ENCODE results near the gene CCDC63.

The CCDC63 gene

DNA sequence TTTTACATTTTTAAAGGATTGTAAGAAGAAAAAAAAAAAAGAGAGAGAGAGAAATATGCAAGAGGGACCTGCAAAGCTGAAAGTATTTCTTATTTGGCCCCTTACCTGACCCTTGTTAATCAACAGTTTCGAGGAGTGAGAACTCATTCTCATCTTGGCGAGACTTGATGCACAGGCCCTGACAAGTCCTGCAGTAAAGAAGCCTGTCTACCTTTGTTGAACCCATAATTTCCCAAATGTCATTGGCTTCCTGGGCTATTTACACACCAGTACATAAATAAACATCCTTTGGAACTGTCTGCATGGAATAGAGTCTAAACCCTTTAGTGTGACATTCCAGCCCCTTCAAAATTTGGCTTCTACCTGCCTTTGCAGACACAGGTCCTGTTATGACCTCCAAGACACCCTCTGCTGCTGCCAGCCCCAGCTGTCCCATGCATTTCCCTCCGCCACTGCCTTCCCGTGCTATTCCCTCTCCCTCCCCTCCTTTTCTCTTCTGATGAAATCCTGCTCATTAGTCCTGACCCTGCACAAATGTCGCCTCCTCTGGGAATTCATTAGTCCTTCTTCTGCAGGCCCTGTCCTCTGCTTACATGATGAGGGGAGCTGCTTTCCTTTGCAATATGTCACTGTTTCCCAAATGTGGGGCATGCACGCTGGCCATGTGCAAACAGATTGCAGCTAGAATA, 38.5 kb downstream of the CCDC63 start:
- DNase-seq, result no peak

DNA sequence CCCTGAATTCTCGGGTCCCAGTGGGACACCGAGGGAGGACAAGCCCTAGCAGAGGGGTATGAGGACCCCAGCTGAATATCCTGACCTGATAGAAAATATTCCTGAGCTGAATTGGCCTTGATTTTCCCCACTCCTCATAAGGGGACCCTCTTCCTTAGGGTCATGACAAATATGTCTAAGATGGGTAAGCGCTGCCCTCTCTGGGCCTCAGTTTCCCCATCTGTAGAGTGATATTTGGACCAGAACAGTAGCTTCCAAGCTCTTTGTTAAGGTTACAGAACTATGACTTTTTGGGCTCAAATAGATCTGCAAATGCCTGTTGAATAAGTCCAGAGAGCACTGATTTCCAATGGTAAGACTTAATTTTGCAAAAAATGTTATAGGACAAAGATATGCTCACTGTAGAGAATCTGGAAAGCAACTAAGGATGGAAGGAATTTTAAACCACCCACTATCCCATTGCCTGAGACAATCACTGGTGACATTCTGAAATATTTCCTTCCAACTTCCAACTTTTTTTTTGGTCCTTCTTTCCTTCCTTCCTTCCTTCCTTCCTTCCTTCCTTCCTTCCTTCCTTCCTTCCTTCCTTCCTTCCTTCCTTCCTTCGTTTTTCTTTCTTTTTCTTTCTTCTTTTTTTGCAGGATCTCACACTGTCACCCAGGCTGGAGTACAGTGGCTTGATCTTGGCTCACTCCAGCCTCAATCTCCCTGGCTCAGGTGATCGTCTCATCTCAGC, 41.6 kb downstream of the CCDC63 start:
- DNase-seq, result no peak

GRCh38 chr12:110889361-110889760, 42.6 kb downstream of the CCDC63 start:
- DNase-seq, result no peak

GRCh38 chr12:110893956-110894355, 47.2 kb downstream of the CCDC63 start:
- no peak for DNase-seq

DNA sequence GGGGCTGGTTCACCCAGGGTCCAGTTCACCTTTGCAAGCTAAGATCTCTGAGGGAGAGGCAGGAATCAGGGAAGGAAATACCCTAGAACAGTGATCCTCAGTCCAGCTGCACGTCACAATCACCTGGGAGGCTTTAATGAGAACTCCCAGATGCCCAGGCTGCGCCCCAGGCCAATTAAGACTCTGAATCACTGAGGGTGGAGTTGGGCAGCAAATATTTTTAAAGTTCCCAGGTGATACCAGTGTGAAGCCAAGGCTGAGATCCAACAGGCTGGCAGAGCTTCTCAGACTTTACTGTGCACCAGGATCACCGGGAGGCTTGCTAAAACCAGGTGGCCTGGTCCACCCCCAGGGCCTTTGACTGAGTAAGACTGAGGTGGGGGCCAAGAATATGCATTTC, 49.8 kb downstream of the CCDC63 start:
- no peak for DNase-seq

- no peak for DNase-seq
Observed at GRCh38 chr12:110901401-110901800, 54.6 kb downstream of the CCDC63 start.

GRCh38 chr12:110903511-110903910, 56.7 kb downstream of the CCDC63 start:
- no peak for DNase-seq

GRCh38 chr12:110906083-110906482, 59.3 kb downstream of the CCDC63 start:
- no peak for DNase-seq

GRCh38 chr12:110906516-110906915, 59.7 kb downstream of the CCDC63 start:
- no peak for DNase-seq

DNA sequence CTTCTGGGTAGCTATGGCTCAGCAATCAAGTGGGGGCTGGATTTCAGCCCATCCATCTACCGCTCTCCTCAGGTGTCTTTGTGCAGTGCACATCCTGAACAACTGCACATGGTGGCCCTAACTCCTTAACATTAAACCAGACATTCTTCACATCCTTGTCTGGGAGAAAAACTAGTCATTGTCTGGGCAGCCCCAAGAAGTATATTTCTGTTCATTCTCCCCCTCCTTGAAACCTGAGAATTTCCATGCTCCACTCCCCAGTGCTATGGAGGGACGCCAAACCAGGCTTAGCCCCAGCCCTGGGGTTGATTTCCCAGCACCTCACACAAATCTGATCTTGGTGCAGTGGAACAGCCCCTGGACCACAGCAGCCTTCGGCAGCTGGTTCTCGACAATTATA, 60.2 kb downstream of the CCDC63 start:
- DNase-seq, result no peak

- no peak for DNase-seq
Observed at GRCh38 chr12:110907583-110907982, 60.8 kb downstream of the CCDC63 start.

- no peak for DNase-seq
Observed at GRCh38 chr12:110908377-110909152, 61.8 kb downstream of the CCDC63 start.

- DNase-seq, result no peak
Observed at GRCh38 chr12:110912263-110912662, 65.5 kb downstream of the CCDC63 start.

DNA sequence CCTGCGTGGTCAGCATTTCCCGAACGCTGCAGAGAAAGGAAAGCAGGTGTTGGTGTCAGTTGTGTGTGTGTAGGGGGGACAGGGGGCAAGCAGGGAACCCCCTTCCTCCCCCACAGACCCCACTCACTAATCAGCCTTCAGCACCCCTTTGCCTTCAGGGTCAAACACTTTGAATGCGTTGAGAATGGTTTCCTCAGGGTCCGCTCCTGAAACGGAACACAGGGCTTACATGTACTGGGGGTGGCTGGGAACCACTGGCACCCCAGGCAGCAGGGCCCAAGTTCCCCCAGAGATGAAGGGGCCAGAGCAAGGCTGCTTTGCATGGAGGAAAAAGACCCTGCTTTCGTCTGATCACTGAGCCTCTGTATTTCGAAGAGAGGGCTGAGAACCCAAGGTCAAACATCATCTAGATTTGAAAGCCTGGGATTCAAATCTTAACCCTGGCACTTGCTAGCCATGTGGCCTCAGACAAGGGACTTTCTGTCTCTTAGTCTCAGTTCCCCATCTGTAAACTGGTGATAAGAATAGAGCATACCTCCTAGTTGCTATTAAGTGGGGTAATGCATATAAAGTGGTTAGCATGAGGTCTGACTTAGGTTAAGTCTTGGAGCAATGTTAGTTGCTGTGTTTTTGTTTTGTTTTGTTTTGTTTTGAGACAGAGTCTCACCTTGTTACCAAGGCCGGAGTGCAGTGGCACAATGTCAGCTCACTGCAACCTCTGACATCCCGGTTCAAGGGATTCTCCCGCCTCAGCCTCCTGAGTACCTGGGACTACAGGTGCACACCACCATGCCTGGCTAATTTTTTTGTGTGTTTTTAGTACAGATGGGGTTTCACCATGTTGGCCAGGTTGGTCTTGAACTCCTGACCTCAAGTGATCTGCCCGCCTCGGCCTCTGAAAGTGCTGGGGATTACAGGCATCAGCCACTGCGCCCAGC, 66.6 kb downstream of the CCDC63 start:
- DNase-seq, result no peak

GRCh38 chr12:110916295-110916875, 69.6 kb downstream of the CCDC63 start:
- DNase-seq, result no peak

- DNase-seq, result no peak
Observed at GRCh38 chr12:110917467-110917866, 70.7 kb downstream of the CCDC63 start.

GRCh38 chr12:110917961-110918360, 71.2 kb downstream of the CCDC63 start:
- DNase-seq, result no peak

GRCh38 chr12:110919720-110920119, 72.9 kb downstream of the CCDC63 start:
- DNase-seq, result no peak

DNA sequence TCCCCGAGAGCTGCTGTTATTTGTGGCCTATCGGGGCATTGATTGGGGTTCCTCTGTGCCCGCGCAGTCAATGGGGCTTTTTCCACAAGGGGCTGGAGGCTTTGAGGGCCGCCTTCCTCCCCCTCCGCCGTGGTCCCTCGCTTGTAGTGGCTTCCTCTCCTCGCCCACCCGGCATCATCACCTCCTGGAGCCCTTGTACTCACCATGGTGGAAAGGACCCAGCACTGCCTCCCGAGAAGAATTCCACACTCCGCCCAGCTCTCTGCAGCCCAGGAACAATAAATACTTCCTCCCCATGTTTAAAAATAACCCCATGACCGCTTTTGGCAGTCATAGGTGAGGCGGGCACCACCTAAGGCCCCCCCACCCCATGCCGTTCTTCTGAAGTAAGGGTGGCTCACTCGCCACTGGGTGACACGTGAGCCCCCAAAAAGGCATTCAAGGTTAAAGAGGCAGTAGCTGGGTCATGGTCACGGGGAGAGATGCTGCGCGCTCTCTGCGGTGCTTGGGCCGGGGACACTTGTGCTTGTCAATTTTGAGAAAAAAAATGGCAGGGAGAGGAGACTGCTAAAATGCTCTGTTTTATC, 73.6 kb downstream of the CCDC63 start, which contains the start of gene MYL2:
Gene MYL2, minus strand, starts transcription at position 256 of the 587 bp plus-strand sequence. Its CDS starts 50 bp downstream, at position 206.
- DNase-seq, result no peak

- no peak for DNase-seq
Observed at GRCh38 chr12:110921262-110921661, 74.5 kb downstream of the CCDC63 start.
